Epithelial cell of esophagus (primary cell): ENCODE results near the gene MICAL3.
A peak's percentile ranks its signal among the peaks of the same experiment; 100 is the strongest.

Experiments
- DNase-seq: peaks from one replicate; pipeline ENCODE4 v3.0.0; 2010; ENCODE audit warnings: low read depth
- H3K4me3 ChIP-seq: 2 replicates; pipeline ENCODE4 v1.5.1; 2011; ENCODE audit warnings: mild to moderate bottlenecking, low read length, control low read depth
- CTCF ChIP-seq: IDR thresholded peaks from 2 replicates; pipeline ENCODE4 v1.5.1; 2011; ENCODE audit warnings: low read depth, mild to moderate bottlenecking, low read length, control low read depth, inconsistent platforms; ENCODE audit not compliant: insufficient read depth; ENCODE audit errors: missing control alignments

MICAL3 gene

GRCh38 chr22:17845790-17846189 lies 178.6 kb downstream of the MICAL3 start:
- DNase-seq = no peak
- TF ChIP-seq CTCF = no peak
- H3K4me3 ChIP-seq = no peak overlapping the region

GRCh38 chr22:17845327-17845726 lies 179.0 kb downstream of the MICAL3 start:
- TF ChIP-seq CTCF = no peak
- H3K4me3 ChIP-seq = no peak overlapping the region
- DNase-seq = peak; percentile 90

- no peak for DNase-seq
- no peak overlapping the region for H3K4me3 ChIP-seq
- no peak for TF ChIP-seq CTCF
Measured at GRCh38 chr22:17844150-17844549, 180.2 kb downstream of the MICAL3 start.

- DNase-seq = no peak
- H3K4me3 ChIP-seq = no peak overlapping the region
- no peak for TF ChIP-seq CTCF
Measured at GRCh38 chr22:17842386-17842785, 182.0 kb downstream of the MICAL3 start.

GRCh38 chr22:17841836-17842235 lies 182.5 kb downstream of the MICAL3 start:
- TF ChIP-seq CTCF = no peak
- DNase-seq = no peak
- H3K4me3 ChIP-seq = no peak overlapping the region

GRCh38 chr22:17838180-17838865 lies 186.0 kb downstream of the MICAL3 start:
- no peak overlapping the region for H3K4me3 ChIP-seq
- no peak for TF ChIP-seq CTCF
- DNase-seq = peak; percentile 15

GRCh38 chr22:17836992-17837742 lies 187.2 kb downstream of the MICAL3 start:
- TF ChIP-seq CTCF = no peak
- peak; percentile 62 for DNase-seq
- H3K4me3 ChIP-seq = no peak overlapping the region
